Measurements from ENCODE around the gene NR4A3. TPM values are rescaled to one million over a fixed set of nuclear protein-coding genes. Genes with fewer than 3 reads are reported as not detected.

NR4A3 gene
- total RNA-seq, 1 donor from 2014 or later, result 6.2 TPM

DNA sequence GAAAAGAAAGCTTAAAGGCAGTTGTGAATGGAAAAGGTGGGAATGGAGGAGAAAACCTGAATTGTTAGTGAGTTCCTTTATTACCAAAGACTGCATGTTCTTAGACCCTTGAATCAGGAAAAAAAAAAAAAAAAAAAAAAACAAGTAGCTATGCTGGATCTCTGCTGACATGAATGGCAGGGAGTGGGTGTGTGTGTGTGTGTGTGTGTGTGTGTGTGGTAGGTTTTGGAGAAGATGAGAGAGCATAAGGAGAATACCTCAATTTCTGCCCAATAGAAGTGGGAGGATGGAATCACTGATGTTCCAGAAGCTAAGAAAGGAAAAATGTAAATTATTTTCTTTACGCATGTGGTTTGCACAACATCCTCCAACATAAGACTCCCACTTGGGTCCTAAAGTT lies 25.5 kb upstream of the NR4A3 start:
- Histone ChIP-seq H3K27me3 (ENCODE audit: low read depth) (no peaks in the 10 kb centered on the region), H3K27ac (replicated peaks) (no peak overlapping the region), H3K4me1 (no peaks in the 10 kb centered on the region), H3K9me3 (replicated peaks) (no peaks in the 10 kb centered on the region), H3K36me3 (no peaks in the 10 kb centered on the region), H3K4me3 (no peak overlapping the region)
- no peak for DNase-seq
- TF ChIP-seq, protein P1, sequence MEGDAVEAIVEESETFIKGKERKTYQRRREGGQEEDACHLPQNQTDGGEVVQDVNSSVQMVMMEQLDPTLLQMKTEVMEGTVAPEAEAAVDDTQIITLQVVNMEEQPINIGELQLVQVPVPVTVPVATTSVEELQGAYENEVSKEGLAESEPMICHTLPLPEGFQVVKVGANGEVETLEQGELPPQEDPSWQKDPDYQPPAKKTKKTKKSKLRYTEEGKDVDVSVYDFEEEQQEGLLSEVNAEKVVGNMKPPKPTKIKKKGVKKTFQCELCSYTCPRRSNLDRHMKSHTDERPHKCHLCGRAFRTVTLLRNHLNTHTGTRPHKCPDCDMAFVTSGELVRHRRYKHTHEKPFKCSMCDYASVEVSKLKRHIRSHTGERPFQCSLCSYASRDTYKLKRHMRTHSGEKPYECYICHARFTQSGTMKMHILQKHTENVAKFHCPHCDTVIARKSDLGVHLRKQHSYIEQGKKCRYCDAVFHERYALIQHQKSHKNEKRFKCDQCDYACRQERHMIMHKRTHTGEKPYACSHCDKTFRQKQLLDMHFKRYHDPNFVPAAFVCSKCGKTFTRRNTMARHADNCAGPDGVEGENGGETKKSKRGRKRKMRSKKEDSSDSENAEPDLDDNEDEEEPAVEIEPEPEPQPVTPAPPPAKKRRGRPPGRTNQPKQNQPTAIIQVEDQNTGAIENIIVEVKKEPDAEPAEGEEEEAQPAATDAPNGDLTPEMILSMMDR (IDR thresholded peaks at IDR 0.05; ENCODE audit: borderline replicate concordance), result no peak
- intact Hi-C loops (cut with micrococcal nuclease), result no loop called here

DNA sequence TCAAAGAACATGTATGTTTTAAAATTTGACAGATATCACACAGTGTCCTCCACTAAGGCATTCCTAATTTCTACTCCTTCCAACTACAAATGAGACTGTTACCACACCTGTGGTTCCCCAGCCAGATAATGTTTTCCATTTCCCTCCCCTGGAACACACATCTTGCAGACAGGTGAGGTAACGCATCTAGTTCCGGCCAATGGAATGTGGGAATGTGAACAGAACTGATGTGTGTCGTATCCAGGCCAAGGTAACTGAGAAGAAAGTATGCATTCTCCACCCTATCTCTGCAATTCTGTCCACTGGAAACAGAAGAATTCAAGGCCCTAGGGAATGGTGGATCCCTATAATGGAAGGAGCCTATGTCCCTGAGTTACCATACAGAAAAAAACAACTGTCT lies 19.9 kb upstream of the NR4A3 start:
- H3K27me3 ChIP-seq (ENCODE audit: low read depth), result no peaks in the 10 kb centered on the region
- TF ChIP-seq, protein P1 (IDR thresholded peaks at IDR 0.05; ENCODE audit: borderline replicate concordance), result no peak
- intact Hi-C loops (cut with micrococcal nuclease), result no loop called here
- H3K36me3 ChIP-seq, result peaks cover 9% of the 10 kb centered on the region
- DNase-seq, result no peak
- H3K4me3 ChIP-seq, result no peak overlapping the region
- H3K4me1 ChIP-seq, result no peaks in the 10 kb centered on the region
- H3K27ac ChIP-seq (replicated peaks), result no peak overlapping the region
- H3K9me3 ChIP-seq (replicated peaks), result no peaks in the 10 kb centered on the region

DNA sequence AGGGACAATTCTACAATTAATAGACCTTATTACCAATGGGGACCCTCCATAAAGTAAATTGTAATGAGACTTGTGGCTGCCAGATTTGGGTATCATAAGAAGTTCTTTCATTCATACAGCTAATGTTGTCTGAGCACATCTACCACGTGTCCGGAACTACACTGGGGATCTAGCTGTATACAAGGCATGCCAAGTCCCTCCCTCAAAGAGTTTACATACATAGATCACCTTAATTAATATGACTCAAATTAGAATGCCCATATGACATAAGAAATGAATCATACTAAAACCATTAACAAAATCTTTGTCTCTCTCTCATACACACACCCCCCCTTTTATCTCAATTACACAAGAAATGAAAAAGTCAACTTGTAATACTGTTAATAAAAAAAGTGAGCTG lies 18.0 kb upstream of the NR4A3 start:
- Histone ChIP-seq H3K27me3 (ENCODE audit: low read depth) (no peaks in the 10 kb centered on the region), H3K4me1 (no peaks in the 10 kb centered on the region), H3K9me3 (replicated peaks) (no peaks in the 10 kb centered on the region), H3K4me3 (no peak overlapping the region), H3K36me3 (peaks cover 9% of the 10 kb centered on the region), H3K27ac (replicated peaks) (no peak overlapping the region)
- intact Hi-C loops (cut with micrococcal nuclease), result no loop called here
- no peak for DNase-seq
- TF ChIP-seq, protein P1 (IDR thresholded peaks at IDR 0.05; ENCODE audit: borderline replicate concordance), result no peak

DNA sequence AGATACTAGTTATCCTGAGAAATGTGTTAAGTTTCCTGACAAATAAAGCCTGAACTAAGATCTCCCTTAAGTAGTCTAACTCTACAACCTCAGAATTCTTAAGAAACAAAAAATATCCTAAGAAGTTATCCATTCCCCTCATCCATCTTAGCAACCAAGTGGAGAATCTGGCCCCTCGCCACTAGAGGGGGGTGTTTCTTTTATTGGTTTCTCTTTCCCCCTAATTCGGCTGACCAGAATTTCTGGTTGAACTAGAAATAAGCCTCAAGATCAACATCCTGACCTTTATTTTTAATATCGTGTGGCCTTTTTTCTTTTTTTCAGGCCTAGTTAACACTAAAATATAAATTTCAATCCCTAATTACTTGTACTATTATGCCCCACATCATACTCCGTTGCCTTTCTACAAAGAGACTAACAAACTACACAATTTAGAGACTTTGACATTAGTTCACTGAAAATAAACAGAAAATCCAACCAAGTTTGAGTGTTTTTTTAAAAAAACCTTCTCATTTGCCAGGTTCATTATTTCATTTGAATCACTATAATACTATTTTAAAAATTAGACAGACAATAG lies 14.3 kb upstream of the NR4A3 start:
- Histone ChIP-seq H3K36me3 (peaks cover 15% of the 10 kb centered on the region), H3K27me3 (ENCODE audit: low read depth) (no peaks in the 10 kb centered on the region), H3K9me3 (replicated peaks) (no peaks in the 10 kb centered on the region), H3K4me3 (no peak overlapping the region), H3K27ac (replicated peaks) (no peak overlapping the region), H3K4me1 (peaks cover 8% of the 10 kb centered on the region)
- intact Hi-C loops (cut with micrococcal nuclease), result no loop called here
- DNase-seq, result peak; percentile 48
- TF ChIP-seq, protein P1 (IDR thresholded peaks at IDR 0.05; ENCODE audit: borderline replicate concordance), result peak; percentile 81

DNA sequence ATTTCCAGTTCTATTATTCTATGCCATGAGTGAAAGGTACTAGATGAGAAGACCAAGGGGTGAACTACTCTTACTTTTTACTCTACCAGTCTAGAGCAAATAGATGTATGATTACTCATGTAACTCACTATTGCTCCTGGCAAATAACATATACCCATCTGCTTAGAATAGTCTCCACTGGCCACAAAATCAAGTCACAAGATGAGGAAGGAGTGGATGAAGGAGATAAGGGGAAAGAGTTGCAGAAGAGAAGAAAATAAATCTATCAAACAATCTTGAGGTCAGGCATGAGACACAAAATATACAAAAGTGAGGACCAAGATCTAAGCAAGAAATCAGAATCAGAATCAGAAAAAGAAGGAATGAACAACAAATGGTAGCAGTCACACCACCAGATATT lies 13.7 kb upstream of the NR4A3 start:
- H3K27me3 ChIP-seq (ENCODE audit: low read depth), result no peaks in the 10 kb centered on the region
- DNase-seq, result no peak
- no peak overlapping the region for H3K4me3 ChIP-seq
- TF ChIP-seq, protein P1 (IDR thresholded peaks at IDR 0.05; ENCODE audit: borderline replicate concordance), result no peak
- H3K9me3 ChIP-seq (replicated peaks), result no peaks in the 10 kb centered on the region
- peaks cover 11% of the 10 kb centered on the region for H3K36me3 ChIP-seq
- H3K4me1 ChIP-seq, result peaks cover 8% of the 10 kb centered on the region
- intact Hi-C loops (cut with micrococcal nuclease), result no loop called here
- no peak overlapping the region for H3K27ac ChIP-seq (replicated peaks)

Measured in left ventricle myocardium inferior (tissue), 1 donor.